ENCODE results near the gene SNX25.

The SNX25 gene

GRCh38 chr4:185380320-185380719 lies 170.9 kb downstream of the SNX25 start:
- DNase-seq (ENCODE audit: low read depth): no peak

GRCh38 chr4:185381288-185382196 lies 172.1 kb downstream of the SNX25 start:
- DNase-seq (ENCODE audit: low read depth): no peak

- DNase-seq (ENCODE audit: low read depth): no peak
Measured at GRCh38 chr4:185382754-185383153, 173.4 kb downstream of the SNX25 start.

GRCh38 chr4:185383451-185383850 lies 174.1 kb downstream of the SNX25 start:
- DNase-seq (ENCODE audit: low read depth): no peak

- DNase-seq (ENCODE audit: low read depth): no peak
Measured at GRCh38 chr4:185384061-185384460, 174.7 kb downstream of the SNX25 start.

- no peak for DNase-seq (ENCODE audit: low read depth)
Measured at GRCh38 chr4:185384930-185385331, 175.5 kb downstream of the SNX25 start.

GRCh38 chr4:185387957-185388356 lies 178.6 kb downstream of the SNX25 start:
- no peak for DNase-seq (ENCODE audit: low read depth)

GRCh38 chr4:185390941-185391340 lies 181.5 kb downstream of the SNX25 start:
- DNase-seq (ENCODE audit: low read depth): no peak

GRCh38 chr4:185392156-185392555 lies 182.8 kb downstream of the SNX25 start:
- DNase-seq (ENCODE audit: low read depth): no peak

- no peak for DNase-seq (ENCODE audit: low read depth)
Measured at GRCh38 chr4:185394568-185395237, 185.3 kb downstream of the SNX25 start.

- DNase-seq (ENCODE audit: low read depth): no peak
Measured at GRCh38 chr4:185395238-185395955, 186.0 kb downstream of the SNX25 start, which contains the start of gene LRP2BP. TSS of gene LRP2BP (minus strand) at chr4:185395924. CDS start at chr4:185378186, 17,738 bp downstream.

- peak; percentile 92 for DNase-seq (ENCODE audit: low read depth)
Measured at GRCh38 chr4:185395956-185396723, 186.7 kb downstream of the SNX25 start.

- DNase-seq (ENCODE audit: low read depth): no peak
Measured at GRCh38 chr4:185396724-185397385, 187.5 kb downstream of the SNX25 start, which contains the start of gene ANKRD37. TSS of gene ANKRD37 (plus strand) at chr4:185396841. CDS start at chr4:185396924, 83 bp downstream.

GRCh38 chr4:185398618-185399017 lies 189.2 kb downstream of the SNX25 start:
- DNase-seq (ENCODE audit: low read depth): no peak

- no peak for DNase-seq (ENCODE audit: low read depth)
Measured at GRCh38 chr4:185399466-185399865, 190.1 kb downstream of the SNX25 start.

GRCh38 chr4:185404031-185404430 lies 194.6 kb downstream of the SNX25 start:
- DNase-seq (ENCODE audit: low read depth): no peak

- DNase-seq (ENCODE audit: low read depth): no peak
Measured at GRCh38 chr4:185405296-185405999, 196.1 kb downstream of the SNX25 start.

GRCh38 chr4:185408432-185408831 lies 199.0 kb downstream of the SNX25 start:
- DNase-seq (ENCODE audit: low read depth): no peak

GRCh38 chr4:185411849-185412248 lies 202.5 kb downstream of the SNX25 start:
- no peak for DNase-seq (ENCODE audit: low read depth)

- no peak for DNase-seq (ENCODE audit: low read depth)
Measured at GRCh38 chr4:185412412-185412811, 203.0 kb downstream of the SNX25 start.

All from T-helper 22 cell (primary cell).